A549 treated with dexamethasone at 1 μM for 4 hours (cell line): ENCODE measurements around the gene UTP14C. TPM values are rescaled to one million over a fixed set of nuclear protein-coding genes. Genes with fewer than 3 reads are reported as not detected.

Source experiments
- total RNA-seq: library from RNA; stranded (reverse); fragments of 200-300 nt; extraction: Qiagen RNA extraction; gene quantifications from 5 replicates; pipeline ENCODE4 v1.2.3, GENCODE V29; 2022

Gene UTP14C, protein sequence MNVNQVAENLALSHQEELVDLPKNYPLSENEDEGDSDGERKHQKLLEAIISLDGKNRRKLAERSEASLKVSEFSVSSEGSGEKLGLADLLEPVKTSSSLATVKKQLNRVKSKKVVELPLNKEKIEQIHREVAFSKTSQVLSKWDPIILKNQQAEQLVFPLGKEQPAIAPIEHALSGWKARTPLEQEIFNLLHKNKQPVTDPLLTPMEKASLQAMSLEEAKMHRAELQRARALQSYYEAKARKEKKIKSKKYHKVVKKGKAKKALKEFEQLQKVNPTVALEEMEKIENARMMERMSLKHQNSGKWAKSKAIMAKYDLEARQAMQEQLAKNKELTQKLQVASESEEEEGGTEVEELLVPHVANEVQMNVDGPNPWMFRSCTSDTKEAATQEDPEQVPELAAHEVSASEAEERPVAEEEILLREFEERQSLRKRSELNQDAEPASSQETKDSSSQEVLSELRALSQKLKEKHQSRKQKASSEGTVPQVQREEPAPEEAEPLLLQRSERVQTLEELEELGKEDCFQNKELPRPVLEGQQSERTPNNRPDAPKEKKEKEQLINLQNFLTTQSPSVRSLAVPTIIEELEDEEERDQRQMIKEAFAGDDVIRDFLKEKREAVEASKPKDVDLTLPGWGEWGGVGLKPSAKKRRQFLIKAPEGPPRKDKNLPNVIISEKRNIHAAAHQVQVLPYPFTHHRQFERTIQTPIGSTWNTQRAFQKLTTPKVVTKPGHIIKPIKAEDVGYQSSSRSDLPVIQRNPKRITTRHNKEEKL
- total RNA-seq = 6.2 to 7.9 TPM (median 7.3 TPM) in 5 replicates

GRCh38 chr13:52024481-52024880, at the start of gene UTP14C:
UTP14C (plus strand) TSS chr13:52024691; CDS start chr13:52028805, 4,114 bp downstream.

GRCh38 chr13:52010890-52011631, 13.4 kb upstream of the UTP14C start, which contains the start of gene ATP7B:
ATP7B (minus strand) TSS chr13:52011450; CDS start chr13:52011337, 113 bp downstream.

DNA sequence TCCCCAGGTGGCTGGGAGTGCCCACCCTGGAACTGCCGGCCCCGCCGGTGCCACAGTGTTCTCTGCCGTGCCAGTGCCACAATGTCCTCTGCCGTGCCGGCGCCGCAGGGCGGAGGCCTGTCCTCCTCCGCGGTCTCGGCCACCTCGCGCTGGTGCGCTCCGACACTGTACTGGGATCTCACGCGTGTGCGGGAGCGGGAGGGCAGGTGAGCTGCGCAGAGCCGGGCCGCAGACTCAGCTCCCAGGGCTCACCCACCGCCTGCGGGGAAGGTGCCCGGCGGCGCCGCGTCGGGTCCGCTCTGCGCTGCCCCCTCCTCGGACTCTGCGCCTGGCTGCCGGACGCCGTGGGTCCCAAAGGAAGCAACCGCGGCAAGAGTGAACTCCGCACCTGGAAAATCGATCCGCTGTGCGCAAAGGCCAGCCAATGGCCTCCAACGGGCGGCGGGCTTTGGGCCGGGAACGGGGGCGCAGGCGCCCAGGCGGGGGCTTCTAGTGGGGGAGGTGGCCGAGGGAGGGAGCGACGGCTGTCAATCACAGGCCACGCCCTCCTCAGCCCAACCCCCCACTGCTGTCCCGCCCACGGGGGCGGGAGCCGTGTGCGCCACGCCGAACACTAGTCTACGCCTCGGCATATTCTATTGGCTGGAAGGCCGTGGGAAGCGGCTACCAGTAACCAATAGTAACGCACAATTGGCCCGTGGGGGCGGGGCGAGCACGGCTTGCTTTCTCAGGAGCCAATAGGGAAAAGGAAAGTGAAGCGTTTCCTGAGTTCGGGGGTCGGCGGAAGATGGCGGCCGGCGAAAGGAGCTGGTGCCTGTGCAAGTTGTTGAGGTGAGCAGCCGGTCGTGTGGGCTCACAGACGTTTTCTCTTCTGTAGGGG, 12.6 kb upstream of the UTP14C start, which contains the start of gene ALG11:
Gene ALG11 (plus strand): TSS at position 767 of the 880 bp plus-strand sequence. CDS start 21 bp downstream, at position 788.

Other genes starting within 250 kb of the UTP14C start
- 3.9 to 5.4 TPM (median 4.3 TPM) in 5 replicates for gene DHRS12, start 220.5 kb upstream of the UTP14C start, total RNA-seq
- not detected in 5 replicates for gene TMEM272, start 179.5 kb upstream of the UTP14C start, total RNA-seq
- gene CCDC70, start 162.7 kb upstream of the UTP14C start, total RNA-seq = not detected in 5 replicates
- gene ATP7B, start 13.2 kb upstream of the UTP14C start, total RNA-seq = 1.6 to 3.5 TPM (median 2.9 TPM) in 5 replicates
- gene ALG11, start 12.3 kb upstream of the UTP14C start, total RNA-seq = 6.7 to 10.1 TPM (median 8.3 TPM) in 5 replicates
- gene NEK5, start 104.4 kb downstream of the UTP14C start, total RNA-seq = 0.05 to 0.21 TPM (median 0.07 TPM) in 5 replicates
- gene NEK3, start 134.9 kb downstream of the UTP14C start, total RNA-seq = 6.4 to 9.0 TPM (median 8.8 TPM) in 5 replicates